ENCODE data around the gene CCDC86. TPM values are rescaled to one million over a fixed set of nuclear protein-coding genes. Genes with fewer than 3 reads are reported as not detected.

Gene CCDC86
- total RNA-seq, 4 donors from 2014 or later, result 11.5 to 30.5 (median 17.3) TPM

GRCh38 chr11:60854847-60855725 is 13.2 kb downstream of the CCDC86 start:
- no peak for TF ChIP-seq CTCF (IDR thresholded peaks at IDR 0.05; ENCODE audit: low read depth)

GRCh38 chr11:60855726-60856633 is 14.1 kb downstream of the CCDC86 start, which contains the start of gene PTGDR2:
TSS of gene PTGDR2 (minus strand) at chr11:60855950. CDS start at chr11:60853722, 2,228 bp downstream.
- TF ChIP-seq CTCF (IDR thresholded peaks at IDR 0.05; ENCODE audit: low read depth), result no peak

- TF ChIP-seq CTCF (IDR thresholded peaks at IDR 0.05; ENCODE audit: low read depth), result no peak
Measured at GRCh38 chr11:60857378-60858232, 15.7 kb downstream of the CCDC86 start.

- TF ChIP-seq CTCF (IDR thresholded peaks at IDR 0.05; ENCODE audit: low read depth), result no peak
Measured at GRCh38 chr11:60858236-60858635, 16.3 kb downstream of the CCDC86 start.

GRCh38 chr11:60858731-60859464 is 17.0 kb downstream of the CCDC86 start:
- no peak for TF ChIP-seq CTCF (IDR thresholded peaks at IDR 0.05; ENCODE audit: low read depth)

GRCh38 chr11:60859616-60860250 is 17.8 kb downstream of the CCDC86 start:
- no peak for TF ChIP-seq CTCF (IDR thresholded peaks at IDR 0.05; ENCODE audit: low read depth)

Data from subcutaneous adipose tissue (tissue), 4 donors.